Cardiac septum (tissue), 1 donor: Measurements from ENCODE around the gene C21orf58. TPM values are rescaled to one million over a fixed set of nuclear protein-coding genes. Genes with fewer than 3 reads are reported as not detected.

Experiments
- DNase-seq: peaks from one replicate; pipeline ENCODE4 v3.0.0-alpha.2; 2020; ENCODE audit warnings: low spot score
- intact Hi-C: fragments of 100-400 bp; cut with DNase I; formaldehyde crosslinking; loops from one replicate; pipeline ENCODE4 v1.14.0; 2022
- total RNA-seq: library from RNA; stranded (reverse); fragmentation: NEBNext Ultra II Directional; extraction: Animal tissue kit (Norgen Biotek cat#: 25700); gene quantifications from one replicate; pipeline ENCODE4 v1.2.1, GENCODE V29; 2021
- donor health status: DM: no; HTN: no; CAD: no.

Gene C21orf58
- total RNA-seq, 1 donor from 2014 or later: 1.4 TPM

- no peak for DNase-seq
- intact Hi-C loops: no loop called here
These were observed 18.7 kb downstream of the C21orf58 start for GRCh38 chr21:46304955-46305354.

DNA sequence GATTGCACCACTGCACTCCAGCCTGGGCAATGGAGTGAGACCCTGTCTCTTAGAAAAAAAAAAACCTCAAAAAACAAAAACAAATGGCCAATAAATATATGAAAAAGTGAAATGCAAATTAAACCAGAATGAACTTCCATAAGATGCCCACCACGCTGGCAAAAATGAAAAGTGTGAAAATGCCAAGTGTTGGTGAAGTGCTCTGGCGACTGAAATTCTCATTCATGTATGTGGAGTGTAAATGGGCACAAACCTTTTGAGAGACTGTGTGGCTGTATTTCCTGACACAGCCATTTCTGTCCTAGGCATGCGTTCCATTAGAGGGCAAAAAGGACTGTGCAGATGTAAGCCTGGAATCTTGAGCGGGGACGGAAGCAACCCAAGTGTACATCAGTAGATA, 19.2 kb downstream of the C21orf58 start:
- intact Hi-C loops: no loop called here
- DNase-seq: no peak

- no peak for DNase-seq
- intact Hi-C loops: no loop called here
These were observed 21.9 kb downstream of the C21orf58 start for GRCh38 chr21:46301759-46302158.

- no peak for DNase-seq
- intact Hi-C loops: no loop called here
These were observed 24.5 kb downstream of the C21orf58 start for GRCh38 chr21:46299167-46299566.

DNA sequence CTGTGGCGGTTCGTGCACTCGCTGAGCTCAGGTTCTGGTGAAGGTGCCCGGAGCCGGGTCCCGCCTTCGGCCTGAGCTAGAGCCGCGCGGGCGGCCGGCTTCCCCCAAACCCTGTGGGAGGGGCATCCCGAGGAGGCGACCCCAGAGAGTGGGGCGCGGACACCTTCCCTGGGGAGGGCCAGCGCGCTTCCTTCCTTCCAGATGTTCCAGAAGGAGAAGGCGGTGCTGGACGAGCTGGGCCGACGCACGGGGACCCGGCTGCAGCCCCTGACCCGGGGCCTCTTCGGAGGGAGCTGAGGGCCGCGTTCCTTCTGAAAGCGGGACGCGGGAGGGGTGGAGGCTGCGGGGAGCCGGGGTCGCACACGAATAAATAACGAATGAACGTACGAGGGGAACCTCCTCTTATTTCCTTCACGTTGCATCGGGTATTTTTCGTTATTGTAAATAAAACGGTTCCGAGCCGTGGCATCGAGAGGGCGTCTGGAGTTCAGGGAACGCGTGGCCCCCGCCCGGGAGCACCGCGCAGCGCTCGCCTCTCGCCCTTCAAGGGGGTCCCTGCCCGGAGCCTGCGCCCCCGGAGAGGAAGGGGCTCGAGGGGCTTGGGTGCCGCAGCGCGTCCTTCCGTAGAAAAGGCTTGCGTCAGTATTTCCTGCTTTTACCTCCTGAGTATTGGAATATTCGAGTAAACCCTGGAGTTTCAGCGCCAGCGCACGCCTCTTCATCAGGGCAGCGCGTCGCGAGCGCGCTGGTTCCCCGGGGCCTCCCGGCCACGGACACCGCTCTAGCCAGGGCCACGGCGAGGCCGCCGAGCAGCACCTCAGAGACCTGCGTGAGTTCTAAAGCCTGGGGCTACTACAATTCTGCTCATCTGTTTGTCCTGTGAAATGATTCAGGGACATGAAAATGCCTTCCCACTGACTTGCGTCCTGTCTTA, 26.1 kb downstream of the C21orf58 start:
- no peak for DNase-seq
- intact Hi-C loops: loop anchor here (1.0 kb wide), 1 partner anchor 11 kb away; the partner anchor contains the start of gene YBEY

DNA sequence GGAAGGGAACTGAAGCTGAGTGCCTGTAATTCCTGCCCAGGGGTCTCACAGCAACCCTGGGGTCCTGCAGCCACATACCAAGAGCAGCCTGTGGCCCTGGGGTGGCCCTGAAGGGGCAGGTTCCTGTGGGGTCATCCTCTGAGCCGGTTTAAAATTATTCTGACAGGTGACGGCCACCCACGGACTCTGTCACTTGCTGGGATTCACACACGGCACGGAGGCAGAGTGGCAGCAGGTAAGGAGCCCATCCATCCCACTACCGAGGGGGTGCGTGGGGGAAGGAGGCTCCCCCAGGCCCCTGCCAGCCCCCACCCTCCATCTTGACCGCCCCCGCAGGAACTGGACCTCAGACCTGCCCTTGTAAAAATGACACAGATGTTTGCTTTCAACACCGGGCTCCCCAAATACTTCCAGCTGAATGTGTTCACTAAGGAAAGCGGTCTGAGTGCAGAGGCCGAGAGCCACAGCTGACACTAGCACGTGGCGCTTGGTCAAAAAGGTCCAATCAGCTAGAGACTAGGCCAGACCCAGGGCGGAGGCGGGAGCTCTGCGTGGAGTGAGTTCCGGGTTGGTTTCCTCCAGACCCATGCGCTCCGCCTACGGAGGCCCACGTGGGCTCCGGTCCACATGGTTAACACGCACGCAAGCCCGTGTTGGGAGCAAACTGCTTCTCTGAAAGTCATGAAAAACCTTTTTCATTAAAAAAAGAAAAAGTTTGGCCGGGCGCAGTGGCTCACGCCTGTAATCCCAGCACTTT, 27.5 kb downstream of the C21orf58 start:
- peak; percentile 93 for DNase-seq
- intact Hi-C loops: no loop called here

- intact Hi-C loops: no loop called here
- no peak for DNase-seq
These were observed 28.4 kb downstream of the C21orf58 start for GRCh38 chr21:46295177-46295770.

DNA sequence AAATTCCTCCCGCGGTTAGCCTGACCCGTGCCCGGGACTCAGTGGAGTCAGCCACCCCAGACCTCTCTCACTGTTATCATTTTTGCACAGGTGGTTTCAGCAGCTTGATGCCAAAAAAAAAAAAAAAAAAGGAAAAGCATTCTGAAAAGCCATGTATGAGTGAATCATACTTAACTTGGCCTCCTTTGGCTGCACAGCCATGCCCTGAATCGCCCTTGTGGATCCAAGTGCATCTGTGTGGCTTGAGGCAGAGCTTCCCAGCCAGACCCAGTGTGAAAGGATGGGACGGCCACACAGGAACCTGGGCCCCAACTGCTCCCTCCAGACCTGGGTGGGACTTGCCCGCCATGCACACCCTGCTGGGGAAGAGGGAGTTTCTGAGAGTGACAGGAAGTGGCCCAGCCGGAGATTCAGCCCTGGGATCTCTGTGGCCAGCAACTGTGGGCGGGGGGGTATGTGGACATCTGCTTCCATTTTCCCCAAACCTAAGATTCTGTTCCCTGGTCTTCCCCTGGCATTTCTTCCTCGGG, 29.0 kb downstream of the C21orf58 start:
- no peak for DNase-seq
- intact Hi-C loops: no loop called here

- no peak for DNase-seq
- intact Hi-C loops: no loop called here
These were observed 32.1 kb downstream of the C21orf58 start for GRCh38 chr21:46291561-46291960.

GRCh38 chr21:46289655-46290179, 34.0 kb downstream of the C21orf58 start:
- no peak for DNase-seq
- intact Hi-C loops: loop anchor here (5.0 to 10.0 kb wide), 2 partner anchors 62 to 315 kb away; partner anchors contain the start of gene LSS

DNA sequence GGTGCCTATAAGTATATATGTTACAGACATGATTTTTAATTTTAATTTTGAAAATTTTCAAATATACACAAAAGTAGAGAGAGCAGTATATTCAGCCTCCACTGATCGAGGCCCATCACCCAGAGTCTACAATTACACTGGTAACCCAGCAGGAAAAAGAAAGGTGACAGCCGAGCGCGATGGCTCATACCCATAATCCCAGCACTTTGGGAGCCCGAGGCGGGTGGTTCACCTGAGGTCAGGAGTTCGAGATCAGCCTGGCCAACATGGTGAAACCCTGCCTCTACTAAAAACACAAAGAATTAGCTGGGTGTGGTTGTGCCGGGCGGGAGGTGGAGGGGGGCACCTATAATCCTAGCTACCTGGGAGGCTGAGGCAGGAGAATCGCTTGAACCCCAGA, 36.1 kb downstream of the C21orf58 start:
- intact Hi-C loops: loop anchor here (2.0 to 10.0 kb wide), 3 partner anchors 37 to 313 kb away; partner anchors contain the start of genes LSS and PCNT
- DNase-seq: no peak

- intact Hi-C loops: loop anchor here (1.0 to 10.0 kb wide), 4 partner anchors 11 to 312 kb away; partner anchors contain the start of genes LSS and PCNT
- DNase-seq: no peak
These were observed 37.0 kb downstream of the C21orf58 start for GRCh38 chr21:46286648-46287002.

DNA sequence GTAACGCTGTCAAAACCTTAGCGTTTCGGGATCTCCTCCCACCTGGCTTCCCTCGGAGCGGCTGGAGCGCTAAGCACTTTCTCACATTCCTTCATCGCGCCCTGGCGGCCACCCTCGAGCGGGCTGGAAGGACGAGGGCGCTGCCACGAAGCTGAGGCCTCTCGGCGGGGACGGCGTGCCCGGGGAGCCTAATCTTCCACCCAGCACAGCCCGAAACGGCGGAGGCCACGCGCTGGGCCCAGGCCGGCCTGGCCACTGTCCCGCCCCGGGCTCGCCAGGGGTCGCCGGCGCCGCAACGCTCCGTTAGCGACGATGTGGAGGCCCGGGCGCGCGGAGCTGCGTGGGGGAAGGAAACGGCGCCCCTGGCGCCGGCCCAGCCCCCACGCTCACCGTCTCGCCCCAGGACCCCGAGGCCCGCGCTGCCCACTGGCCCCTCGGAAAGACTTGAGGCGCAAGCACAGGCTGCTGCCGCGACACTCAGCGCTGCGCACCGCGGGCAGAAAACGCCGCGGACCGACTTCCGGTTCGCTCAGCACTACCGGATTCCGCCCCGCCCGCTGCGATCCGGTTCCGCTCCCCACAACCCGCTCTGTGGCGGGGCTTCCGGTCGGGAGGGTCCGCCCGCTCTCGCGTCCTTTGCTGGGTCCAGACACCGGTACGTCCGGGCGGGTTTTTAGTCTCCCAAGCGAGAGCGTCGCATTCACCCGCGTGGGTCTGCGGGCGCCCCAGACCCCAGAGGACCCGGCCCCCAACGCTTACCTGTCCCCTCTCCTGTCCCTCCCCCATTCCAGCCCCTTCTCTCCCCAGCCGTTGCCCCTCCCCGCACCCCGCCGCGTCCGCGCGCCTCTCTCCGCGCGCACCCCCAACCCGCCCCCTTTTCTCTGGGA, 37.7 kb downstream of the C21orf58 start, which contains the start of gene YBEY:
YBEY (plus strand) TSS at position 582 of the 887 bp plus-strand sequence. CDS start 572 bp downstream, outside the sequence.
- intact Hi-C loops: loop anchor here (1.0 to 10.0 kb wide), 4 partner anchors 11 to 311 kb away; partner anchors contain the start of genes LSS and PCNT
- peak; percentile 93 for DNase-seq

DNA sequence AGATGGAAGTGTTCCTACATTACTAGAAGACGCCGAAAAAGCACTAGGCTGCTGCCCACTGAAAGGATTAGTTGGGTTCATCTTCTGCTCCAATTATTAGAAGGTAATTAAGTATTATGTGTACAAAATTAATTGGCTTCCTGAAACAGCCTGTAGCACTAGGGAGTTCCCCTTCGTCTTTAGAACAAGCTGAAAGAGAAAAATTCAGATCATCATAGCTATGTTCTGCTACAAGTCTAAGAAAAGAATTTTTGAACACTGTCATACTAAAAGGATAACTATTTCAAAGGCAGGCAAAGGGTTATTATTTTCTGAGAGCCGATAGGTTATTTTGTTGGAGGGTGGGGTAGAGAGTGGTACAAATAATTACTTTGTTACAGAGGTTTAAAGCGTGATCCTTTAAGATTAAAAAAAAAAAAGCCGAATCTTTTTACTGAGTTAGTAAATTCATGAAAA, 38.4 kb downstream of the C21orf58 start, which contains the start of gene MCM3AP:
MCM3AP (minus strand) TSS at position 406 of the 456 bp plus-strand sequence; CDS start at position 81, 325 bp downstream.
- no peak for DNase-seq
- intact Hi-C loops: loop anchor here (5.0 to 10.0 kb wide), 2 partner anchors 58 to 310 kb away; partner anchors contain the start of gene LSS

DNA sequence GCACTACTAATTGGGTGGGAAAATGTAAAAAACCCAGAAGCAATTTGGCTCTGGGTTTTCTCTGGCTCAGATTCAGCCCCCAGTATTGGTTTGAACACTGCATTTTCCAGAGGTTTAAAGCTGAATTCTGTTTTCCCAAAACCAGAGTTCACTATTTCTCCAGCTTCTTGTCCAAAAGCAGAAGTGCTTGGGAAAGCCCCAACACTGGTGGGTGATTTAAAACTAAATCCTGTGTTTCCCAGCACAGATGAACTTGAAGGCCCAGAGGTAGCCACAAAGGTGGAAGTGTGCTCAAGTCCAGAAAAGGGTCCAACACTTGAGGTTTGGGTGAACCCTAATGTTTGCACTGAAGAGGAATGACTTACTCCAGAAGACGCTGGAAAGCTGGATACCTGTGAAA, 38.9 kb downstream of the C21orf58 start:
- intact Hi-C loops: loop anchor here (5.0 to 10.0 kb wide), 2 partner anchors 57 to 310 kb away; partner anchors contain the start of gene LSS

GRCh38 chr21:46284077-46284644, 39.5 kb downstream of the C21orf58 start:
- DNase-seq: no peak
- intact Hi-C loops: loop anchor here (10.0 kb wide), 1 partner anchor 309 kb away; no protein-coding TSS in a partner anchor

More for the DNA sequence above, 38.9 kb downstream of the C21orf58 start:
- DNase-seq: no peak

DNA sequence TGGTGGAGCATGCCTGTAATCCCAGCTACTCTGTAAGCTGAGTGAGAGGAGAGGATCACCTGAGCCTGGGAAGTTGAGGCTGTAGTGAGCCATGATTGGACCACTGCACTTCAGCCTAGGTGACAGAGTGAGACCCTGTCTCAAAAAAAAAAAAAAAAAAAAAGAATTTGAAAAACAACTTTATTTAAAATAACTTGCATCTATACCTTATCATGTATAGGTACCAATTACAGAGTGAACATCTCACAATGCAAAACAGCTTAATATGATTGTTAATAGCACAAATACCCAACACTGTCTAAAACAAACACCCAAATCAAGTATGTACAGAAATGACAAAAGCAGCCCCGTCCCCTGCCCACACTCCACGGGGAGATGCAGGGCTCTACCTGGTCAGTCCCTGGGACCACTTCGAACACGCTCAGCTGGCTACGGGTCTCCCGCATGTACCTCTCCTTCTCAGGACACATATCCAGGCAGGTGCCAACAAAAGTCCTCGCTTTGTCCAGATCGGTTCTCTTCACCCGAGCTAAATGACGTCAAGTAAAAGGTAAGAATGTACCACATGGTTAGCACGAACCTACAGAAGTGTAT, 48.8 kb downstream of the C21orf58 start:
- intact Hi-C loops: no loop called here

More for the DNA sequence above, 48.8 kb downstream of the C21orf58 start:
- no peak for DNase-seq
